Gastroesophageal sphincter (tissue), 4 donors: Measurements from ENCODE around the gene TCF12. TPM values are rescaled to one million over a fixed set of nuclear protein-coding genes. Genes with fewer than 3 reads are reported as not detected.
A peak's percentile ranks its signal among the peaks of the same experiment; 100 is the strongest.

Source experiments
- ATAC-seq: fragments of 150-250 bp; one replicate; pipeline ENCODE4 v1.9.1; 2016; ENCODE audit warnings: mild to moderate bottlenecking, moderate library complexity
- H3K27ac ChIP-seq, 4 donors: fragments of 200-600 bp; sonication (generic) in 3 of 4; 1 replicate in 3 of 4; 2 replicates in 1 of 4; pipeline ENCODE4 v1.5.1; 2016 to 2019
- H3K27me3 ChIP-seq: fragments of 200-600 bp; sonication (generic); one replicate; pipeline ENCODE4 v1.5.1; 2019
- H3K36me3 ChIP-seq, 2 donors: fragments of 200-600 bp; sonication (generic); one replicate each; pipeline ENCODE4 v1.5.1; 2019; ENCODE audit warnings: control low read depth in 1 of 2
- H3K4me1 ChIP-seq, 3 donors: fragments of 200-600 bp; sonication (generic); 1 replicate in 2 of 3; 2 replicates in 1 of 3; pipeline ENCODE4 v1.5.1; 2016 to 2019; ENCODE audit warnings: control low read depth in 2 of 3
- H3K4me3 ChIP-seq, 2 donors: fragments of 200-600 bp; sonication (generic); one replicate each; pipeline ENCODE4 v1.5.1; 2019; ENCODE audit warnings: mild to moderate bottlenecking in 1 of 2, moderate library complexity in 1 of 2
- H3K9me3 ChIP-seq, 3 donors: fragments of 200-600 bp; sonication (generic); one replicate each; pipeline ENCODE4 v1.5.1; 2017 to 2019; ENCODE audit warnings: control low read depth in 2 of 3
- EP300 ChIP-seq: sonication (generic); formaldehyde crosslinking; IDR thresholded peaks from one replicate; pipeline ENCODE4 v1.6.1; 2017; ENCODE audit warnings: antibody characterized with exemption, mild to moderate bottlenecking
- POLR2A ChIP-seq, 2 donors: fragments of 450-650 bp; IDR thresholded peaks; one replicate each; pipeline ENCODE4 v1.6.1; 2017; ENCODE audit warnings: antibody characterized with exemption in 2 of 2, mild to moderate bottlenecking in 2 of 2, moderate library complexity in 1 of 2
- POLR2AphosphoS5 ChIP-seq: sonication (generic); formaldehyde crosslinking; IDR thresholded peaks from one replicate; pipeline ENCODE4 v1.6.1; 2017; ENCODE audit warnings: antibody characterized with exemption
- WGBS, 2 donors: methylation state at CpG; one replicate each; pipeline ENCODE4 v1.1.5; 2018; ENCODE audit warnings: low coverage in 1 of 2; 5-methylcytosine and 5-hydroxymethylcytosine counted together
- total RNA-seq, 4 donors: library from RNA; depleted of rRNA; stranded (reverse); fragments of >200 nt; gene quantifications; one replicate each; pipeline ENCODE4 v1.1.0, GENCODE V29; 2016
- TF ChIP-seq, protein P1 (sequence below), 4 experiments: fragments of 200-600 bp in 2 of 4; fragments of 450-650 bp in 2 of 4; sonication (generic) in 1 of 4; IDR thresholded peaks; one replicate each; pipeline ENCODE4 v1.5.1; 2017 to 2019; ENCODE audit warnings: antibody characterized with exemption in 4 of 4, mild to moderate bottlenecking in 2 of 4, moderate library complexity in 2 of 4

TCF12 gene
- total RNA-seq, 4 donors from 2014 or later: 78.1 to 194 (median 154) TPM

DNA sequence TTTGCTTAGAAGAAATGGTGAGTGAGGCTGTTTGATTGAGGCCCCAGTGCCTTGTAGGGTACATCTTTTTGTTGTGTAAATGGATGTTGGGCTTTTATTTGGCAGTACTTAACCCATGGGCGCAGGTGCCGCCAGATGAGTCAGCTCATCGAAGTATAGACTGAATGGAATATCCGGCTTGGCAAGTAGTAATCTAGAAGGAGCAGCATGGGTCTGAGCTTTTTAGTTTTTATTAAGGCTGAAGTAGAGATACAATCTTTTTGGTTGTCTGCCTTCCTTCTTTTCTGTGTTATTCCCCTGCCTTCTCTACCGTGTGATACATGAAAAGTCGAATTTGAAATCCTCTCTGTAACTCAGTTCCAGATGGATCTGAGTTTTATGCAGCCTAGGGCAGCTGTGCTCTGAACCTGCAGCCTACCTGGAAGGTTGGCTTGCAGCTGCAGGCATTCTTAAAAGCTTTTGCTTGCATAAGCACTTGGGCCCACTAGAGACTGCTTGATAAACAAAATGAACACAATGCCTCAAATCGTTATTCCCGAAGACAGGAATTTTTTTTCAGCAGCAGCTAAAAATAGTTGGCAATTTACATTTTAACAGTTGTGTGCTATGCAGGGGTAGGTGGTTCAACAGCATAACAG is 280.3 kb downstream of the TCF12 start:
- Histone ChIP-seq H3K4me1 (peaks cover 3 to 26% (median 6%) of the 10 kb centered on the region in 3 donors), H3K27me3 (no peaks in the 10 kb centered on the region), H3K4me3 (no peak overlapping the region), H3K27ac (peak overlapping the region in 1 of 4 donors; percentile 16), H3K36me3 (peaks cover 0 to 9% of the 10 kb centered on the region in 2 donors), H3K9me3 (no peaks in the 10 kb centered on the region)
- 33 to 41% methylated on average over 7 to 8 of the region's 8 CpGs for WGBS, 2 donors
- no peak for ATAC-seq
- TF ChIP-seq EP300 (no peak), POLR2AphosphoS5 (no peak), POLR2A (IDR thresholded peaks at IDR 0.05) (no peak)
- TF ChIP-seq, protein P1, sequence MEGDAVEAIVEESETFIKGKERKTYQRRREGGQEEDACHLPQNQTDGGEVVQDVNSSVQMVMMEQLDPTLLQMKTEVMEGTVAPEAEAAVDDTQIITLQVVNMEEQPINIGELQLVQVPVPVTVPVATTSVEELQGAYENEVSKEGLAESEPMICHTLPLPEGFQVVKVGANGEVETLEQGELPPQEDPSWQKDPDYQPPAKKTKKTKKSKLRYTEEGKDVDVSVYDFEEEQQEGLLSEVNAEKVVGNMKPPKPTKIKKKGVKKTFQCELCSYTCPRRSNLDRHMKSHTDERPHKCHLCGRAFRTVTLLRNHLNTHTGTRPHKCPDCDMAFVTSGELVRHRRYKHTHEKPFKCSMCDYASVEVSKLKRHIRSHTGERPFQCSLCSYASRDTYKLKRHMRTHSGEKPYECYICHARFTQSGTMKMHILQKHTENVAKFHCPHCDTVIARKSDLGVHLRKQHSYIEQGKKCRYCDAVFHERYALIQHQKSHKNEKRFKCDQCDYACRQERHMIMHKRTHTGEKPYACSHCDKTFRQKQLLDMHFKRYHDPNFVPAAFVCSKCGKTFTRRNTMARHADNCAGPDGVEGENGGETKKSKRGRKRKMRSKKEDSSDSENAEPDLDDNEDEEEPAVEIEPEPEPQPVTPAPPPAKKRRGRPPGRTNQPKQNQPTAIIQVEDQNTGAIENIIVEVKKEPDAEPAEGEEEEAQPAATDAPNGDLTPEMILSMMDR (IDR thresholded peaks at IDR 0.05): no peak

DNA sequence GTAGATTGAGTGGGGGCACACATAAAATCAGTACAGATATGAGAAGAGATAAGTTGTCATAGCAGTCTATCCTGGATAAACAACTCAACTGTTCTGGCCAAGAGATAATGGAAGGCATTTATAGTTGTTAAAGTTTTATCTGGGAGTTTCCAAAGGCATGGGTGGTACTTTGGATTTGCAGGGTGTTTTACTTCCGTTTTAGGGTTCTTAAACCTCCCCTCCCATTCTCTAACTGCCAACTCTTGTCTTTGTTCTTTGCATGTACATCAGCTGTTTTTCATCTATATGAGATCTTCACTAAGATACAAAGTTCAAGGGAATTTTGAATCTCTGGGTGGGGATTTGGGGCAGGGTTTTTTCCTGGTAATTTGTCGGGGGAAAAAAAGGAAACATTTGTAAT is 283.1 kb downstream of the TCF12 start:
- H3K4me3 ChIP-seq: no peak overlapping the region
- H3K9me3 ChIP-seq: no peaks in the 10 kb centered on the region
- H3K27ac ChIP-seq: no peak overlapping the region
- H3K4me1 ChIP-seq: peaks cover 3 to 25% (median 6%) of the 10 kb centered on the region in 3 donors
- H3K36me3 ChIP-seq: no peaks in the 10 kb centered on the region
- H3K27me3 ChIP-seq: no peaks in the 10 kb centered on the region
- WGBS, 2 donors: 48 to 85% methylated on average over 2 of the region's 2 CpGs
- ATAC-seq: no peak
- TF ChIP-seq EP300 (no peak), POLR2AphosphoS5 (no peak), POLR2A (IDR thresholded peaks at IDR 0.05) (no peak)

DNA sequence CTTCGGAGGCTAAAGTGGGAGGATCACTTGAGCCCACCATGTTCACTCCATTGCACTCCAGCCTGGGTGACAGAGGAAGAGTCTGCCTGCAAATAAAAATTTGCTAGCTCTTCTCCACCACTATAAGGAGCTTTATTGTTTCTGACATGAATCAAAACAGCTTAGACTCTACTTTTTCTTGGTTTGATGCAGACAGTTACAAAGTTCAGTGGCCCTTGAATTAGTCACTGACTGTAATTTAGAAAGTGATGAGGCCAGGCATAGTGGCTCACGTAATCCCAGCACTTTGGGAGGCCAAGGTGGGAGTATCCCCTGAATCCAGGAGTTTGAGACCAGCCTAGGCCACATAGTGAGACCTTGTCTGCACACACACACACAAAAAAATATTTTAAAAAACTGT is 285.5 kb downstream of the TCF12 start:
- ATAC-seq: no peak
- TF ChIP-seq POLR2AphosphoS5: no peak
- no peak for TF ChIP-seq EP300
- TF ChIP-seq POLR2A (IDR thresholded peaks at IDR 0.05): no peak
- TF ChIP-seq, protein P1 (IDR thresholded peaks at IDR 0.05): no peak
- no peak overlapping the region for H3K4me3 ChIP-seq
- no peaks in the 10 kb centered on the region for H3K36me3 ChIP-seq
- H3K4me1 ChIP-seq: peaks cover 1 to 12% (median 5%) of the 10 kb centered on the region in 3 donors
- 100% methylated on average over 2 of the region's 2 CpGs; no CpG with 5 or more reads in 1 of the 2 donors for WGBS, 2 donors
- no peaks in the 10 kb centered on the region for H3K27me3 ChIP-seq
- no peaks in the 10 kb centered on the region for H3K9me3 ChIP-seq
- H3K27ac ChIP-seq: no peak overlapping the region

DNA sequence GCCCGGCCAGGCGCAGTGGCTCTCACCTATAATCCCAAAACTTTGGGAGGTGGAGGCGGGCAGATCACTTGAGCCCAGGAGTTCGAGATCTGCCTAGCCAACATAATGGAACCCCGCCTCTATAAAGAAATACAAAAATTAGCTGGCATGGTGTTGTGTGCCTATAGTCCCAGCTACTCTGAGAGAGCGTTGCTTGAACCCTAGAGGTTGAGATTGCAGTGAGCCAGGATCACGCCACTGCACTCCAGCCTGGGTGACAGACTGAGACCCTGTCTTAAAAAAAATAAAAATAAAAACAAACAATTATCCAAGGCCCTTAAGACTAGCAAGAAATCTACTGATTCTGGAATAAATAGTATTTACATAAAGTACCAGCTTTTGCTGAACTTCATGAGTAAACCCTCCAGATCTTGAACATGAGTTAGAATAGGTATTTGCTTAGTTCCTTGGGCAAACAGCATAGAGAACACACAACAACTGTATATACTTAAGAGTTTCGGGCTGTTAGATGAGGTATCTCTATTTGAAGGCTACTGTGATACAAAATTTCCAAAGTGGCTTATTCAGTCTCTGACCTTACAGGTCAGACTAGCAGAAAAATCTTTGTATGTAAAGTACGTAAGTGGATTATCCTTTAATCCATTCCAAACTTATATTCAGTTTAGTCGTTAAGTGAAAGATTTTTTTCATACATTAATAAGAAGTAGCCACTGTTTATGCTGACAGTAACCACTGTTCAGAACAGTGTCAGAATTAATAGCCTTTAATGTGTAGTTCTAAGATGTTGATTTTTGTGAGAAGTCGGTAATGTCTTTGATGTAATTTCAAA is 286.8 kb downstream of the TCF12 start:
- Histone ChIP-seq H3K4me1 (peaks cover 0 to 9% (median 0%) of the 10 kb centered on the region in 3 donors), H3K27me3 (no peaks in the 10 kb centered on the region), H3K27ac (no peak overlapping the region), H3K36me3 (no peaks in the 10 kb centered on the region), H3K9me3 (no peaks in the 10 kb centered on the region), H3K4me3 (no peak overlapping the region)
- TF ChIP-seq, protein P1 (IDR thresholded peaks at IDR 0.05): no peak
- TF ChIP-seq POLR2AphosphoS5: no peak
- TF ChIP-seq POLR2A (IDR thresholded peaks at IDR 0.05): no peak
- TF ChIP-seq EP300: no peak
- ATAC-seq: no peak
- 71 to 90% methylated on average over 6 to 10 of the region's 11 CpGs for WGBS, 2 donors

DNA sequence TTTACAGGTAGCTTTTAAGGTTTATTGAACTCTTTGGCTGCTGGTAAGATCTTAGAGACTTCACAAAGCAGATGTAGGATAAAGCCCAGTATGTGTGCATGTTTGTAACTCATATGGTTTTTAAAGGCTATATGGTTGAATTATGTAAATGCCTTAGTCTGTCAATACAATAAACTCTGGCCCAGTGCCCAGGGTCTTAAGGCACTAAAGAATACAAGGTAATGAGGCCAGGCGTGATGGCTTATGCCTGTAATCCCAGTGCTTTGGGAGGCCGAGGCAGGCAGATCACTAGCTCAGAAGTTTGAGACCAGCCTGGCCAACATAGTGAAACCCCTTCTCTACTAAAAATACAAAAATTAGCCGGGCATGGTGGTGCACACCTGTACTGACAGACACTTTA is 287.6 kb downstream of the TCF12 start:
- H3K36me3 ChIP-seq: no peaks in the 10 kb centered on the region
- 83 to 100% methylated on average over 1 to 3 of the region's 3 CpGs for WGBS, 2 donors
- H3K27ac ChIP-seq: no peak overlapping the region
- TF ChIP-seq, protein P1 (IDR thresholded peaks at IDR 0.05): no peak
- no peak for TF ChIP-seq POLR2A (IDR thresholded peaks at IDR 0.05)
- no peak for TF ChIP-seq EP300
- TF ChIP-seq POLR2AphosphoS5: no peak
- ATAC-seq: no peak
- H3K9me3 ChIP-seq: no peaks in the 10 kb centered on the region
- H3K4me1 ChIP-seq: peaks cover 0 to 9% (median 0%) of the 10 kb centered on the region in 3 donors
- no peaks in the 10 kb centered on the region for H3K27me3 ChIP-seq
- no peak overlapping the region for H3K4me3 ChIP-seq
